ENCODE results near the gene DIS3L2.
"Not testable (repeated sequence)": the region's sequence is repeated elsewhere in the genome, so short reads cannot be mapped to it uniquely, and the experiment has no call there.

DIS3L2 gene

GRCh38 chr2:232377319-232377718, 415.8 kb downstream of the DIS3L2 start:
- TF ChIP-seq, protein P1, sequence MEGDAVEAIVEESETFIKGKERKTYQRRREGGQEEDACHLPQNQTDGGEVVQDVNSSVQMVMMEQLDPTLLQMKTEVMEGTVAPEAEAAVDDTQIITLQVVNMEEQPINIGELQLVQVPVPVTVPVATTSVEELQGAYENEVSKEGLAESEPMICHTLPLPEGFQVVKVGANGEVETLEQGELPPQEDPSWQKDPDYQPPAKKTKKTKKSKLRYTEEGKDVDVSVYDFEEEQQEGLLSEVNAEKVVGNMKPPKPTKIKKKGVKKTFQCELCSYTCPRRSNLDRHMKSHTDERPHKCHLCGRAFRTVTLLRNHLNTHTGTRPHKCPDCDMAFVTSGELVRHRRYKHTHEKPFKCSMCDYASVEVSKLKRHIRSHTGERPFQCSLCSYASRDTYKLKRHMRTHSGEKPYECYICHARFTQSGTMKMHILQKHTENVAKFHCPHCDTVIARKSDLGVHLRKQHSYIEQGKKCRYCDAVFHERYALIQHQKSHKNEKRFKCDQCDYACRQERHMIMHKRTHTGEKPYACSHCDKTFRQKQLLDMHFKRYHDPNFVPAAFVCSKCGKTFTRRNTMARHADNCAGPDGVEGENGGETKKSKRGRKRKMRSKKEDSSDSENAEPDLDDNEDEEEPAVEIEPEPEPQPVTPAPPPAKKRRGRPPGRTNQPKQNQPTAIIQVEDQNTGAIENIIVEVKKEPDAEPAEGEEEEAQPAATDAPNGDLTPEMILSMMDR (IDR thresholded peaks at IDR 0.05; ENCODE audit: low read depth, low read length): no peak
- H3K9me3 ChIP-seq (ENCODE audit: severe bottlenecking): no peaks in the 10 kb centered on the region
- no peaks in the 10 kb centered on the region for H3K36me3 ChIP-seq
- no peak for DNase-seq
- H3K4me3 ChIP-seq (ENCODE audit: low read depth, low read length): no peak overlapping the region
- no peak overlapping the region for H3K27ac ChIP-seq
- no peaks in the 10 kb centered on the region for H3K27me3 ChIP-seq (ENCODE audit: insufficient read depth, low read depth, severe bottlenecking)

DNA sequence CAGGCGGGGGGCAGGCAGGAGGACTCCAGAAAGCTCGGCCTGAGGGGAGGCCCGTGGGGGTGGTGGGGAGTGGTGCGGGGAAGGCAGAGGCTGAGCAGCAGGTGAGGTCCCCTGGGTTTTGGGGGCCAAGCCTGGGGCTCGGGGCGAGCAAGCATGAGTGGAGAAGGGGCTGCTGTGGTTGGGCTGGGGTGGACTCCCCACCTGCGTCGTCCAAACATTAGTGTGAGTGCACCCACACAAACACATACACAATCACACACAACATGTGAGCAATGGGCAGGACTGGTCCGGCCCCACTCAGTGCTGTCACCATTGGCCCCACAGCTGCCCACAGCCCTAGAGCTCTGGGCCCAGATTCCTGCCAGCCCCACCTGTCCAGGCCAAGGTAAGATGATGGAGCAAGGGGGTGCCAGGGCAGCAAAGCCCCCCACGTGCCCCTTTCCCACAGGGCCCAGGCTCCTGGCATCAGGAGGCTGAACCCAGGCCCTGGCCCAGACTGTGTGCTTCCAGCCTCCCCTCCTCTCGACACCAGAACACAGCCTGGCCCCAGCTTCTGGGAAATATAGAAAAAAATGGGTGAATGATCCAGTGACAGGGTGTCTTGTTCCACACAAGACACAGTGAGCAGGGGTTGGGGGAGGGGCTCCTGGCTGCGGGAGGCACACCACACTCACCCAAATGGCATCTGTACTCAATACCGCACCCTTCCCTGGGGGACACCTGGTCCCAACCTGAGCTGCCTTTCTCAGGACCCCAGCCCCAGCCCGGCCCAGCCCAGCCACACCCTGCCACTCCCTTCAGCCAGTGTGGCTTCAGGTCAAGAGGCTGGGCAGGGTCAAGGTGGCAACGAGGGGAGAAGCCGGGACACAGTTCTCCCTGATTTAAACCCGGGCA, 416.6 kb downstream of the DIS3L2 start:
- H3K4me3 ChIP-seq (ENCODE audit: low read depth, low read length): no peak overlapping the region
- H3K27me3 ChIP-seq (ENCODE audit: insufficient read depth, low read depth, severe bottlenecking): no peaks in the 10 kb centered on the region
- H3K9me3 ChIP-seq (ENCODE audit: severe bottlenecking): no peaks in the 10 kb centered on the region
- no peaks in the 10 kb centered on the region for H3K36me3 ChIP-seq
- H3K27ac ChIP-seq: no peak overlapping the region
- TF ChIP-seq, protein P1 (IDR thresholded peaks at IDR 0.05; ENCODE audit: low read depth, low read length): no peak
- DNase-seq: no peak

- not testable (repeated sequence) for DNase-seq; H3K27ac ChIP-seq; H3K4me3 ChIP-seq (ENCODE audit: low read depth, low read length); H3K36me3 ChIP-seq; H3K9me3 ChIP-seq (ENCODE audit: severe bottlenecking); H3K27me3 ChIP-seq (ENCODE audit: insufficient read depth, low read depth, severe bottlenecking)
Measured at GRCh38 chr2:232378735-232379151, 417.2 kb downstream of the DIS3L2 start, which contains the start of gene ALPP. TSS of gene ALPP (plus strand) at chr2:232378751. CDS start at chr2:232378803, 52 bp downstream.

DNA sequence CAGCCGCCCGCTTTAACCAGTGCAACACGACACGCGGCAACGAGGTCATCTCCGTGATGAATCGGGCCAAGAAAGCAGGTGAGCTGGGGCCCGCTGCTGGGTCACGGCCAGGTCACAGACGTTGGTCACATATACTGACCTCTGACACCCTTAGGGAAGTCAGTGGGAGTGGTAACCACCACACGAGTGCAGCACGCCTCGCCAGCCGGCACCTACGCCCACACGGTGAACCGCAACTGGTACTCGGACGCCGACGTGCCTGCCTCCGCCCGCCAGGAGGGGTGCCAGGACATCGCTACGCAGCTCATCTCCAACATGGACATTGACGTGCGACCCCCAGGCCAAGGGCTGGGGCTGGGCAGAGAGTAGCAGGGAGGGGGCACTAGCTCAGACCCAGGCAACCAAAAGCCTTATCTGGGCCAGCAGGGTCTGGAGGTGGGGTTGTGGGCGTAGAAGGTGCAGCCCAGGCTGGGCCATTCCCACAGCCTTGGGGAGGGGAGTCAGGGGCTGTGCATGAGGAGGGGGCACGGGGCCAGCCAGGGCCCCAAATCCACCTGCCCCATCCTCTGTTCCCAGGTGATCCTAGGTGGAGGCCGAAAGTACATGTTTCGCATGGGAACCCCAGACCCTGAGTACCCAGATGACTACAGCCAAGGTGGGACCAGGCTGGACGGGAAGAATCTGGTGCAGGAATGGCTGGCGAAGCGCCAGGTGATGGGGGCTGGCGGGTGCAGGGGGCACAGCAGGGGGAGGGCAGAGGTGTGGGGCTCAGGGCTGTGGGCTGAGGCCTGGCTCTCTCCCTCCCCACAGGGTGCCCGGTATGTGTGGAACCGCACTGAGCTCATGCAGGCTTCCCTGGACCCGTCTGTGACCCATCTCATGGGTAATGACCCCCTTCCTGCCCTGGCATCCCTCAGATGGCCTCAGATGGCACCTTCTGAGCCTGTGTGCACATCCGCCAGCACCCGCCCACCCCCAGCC, 418.4 kb downstream of the DIS3L2 start:
- not testable (repeated sequence) for H3K9me3 ChIP-seq (ENCODE audit: severe bottlenecking); H3K27ac ChIP-seq; H3K4me3 ChIP-seq (ENCODE audit: low read depth, low read length); DNase-seq; H3K27me3 ChIP-seq (ENCODE audit: insufficient read depth, low read depth, severe bottlenecking); H3K36me3 ChIP-seq

- H3K27me3 ChIP-seq (ENCODE audit: insufficient read depth, low read depth, severe bottlenecking): peaks cover 11% of the 10 kb centered on the region
- not testable (repeated sequence) for H3K9me3 ChIP-seq (ENCODE audit: severe bottlenecking); DNase-seq; H3K4me3 ChIP-seq (ENCODE audit: low read depth, low read length); H3K27ac ChIP-seq; H3K36me3 ChIP-seq
Measured at GRCh38 chr2:232381204-232382031, 419.9 kb downstream of the DIS3L2 start.

GRCh38 chr2:232382331-232383225, 421.1 kb downstream of the DIS3L2 start:
- Histone ChIP-seq H3K4me3 (ENCODE audit: low read depth, low read length) (no peak overlapping the region), H3K27ac (no peak overlapping the region), H3K27me3 (ENCODE audit: insufficient read depth, low read depth, severe bottlenecking) (peaks cover 23% of the 10 kb centered on the region), H3K9me3 (ENCODE audit: severe bottlenecking) (peaks cover 3% of the 10 kb centered on the region), H3K36me3 (no peaks in the 10 kb centered on the region)
- no peak for DNase-seq
- TF ChIP-seq, protein P1 (IDR thresholded peaks at IDR 0.05; ENCODE audit: low read depth, low read length): no peak

Measured in WERI-Rb-1 (cell line).